GM18867 (cell line): ENCODE results near the gene HOXB13.

Experiments used
- ATAC-seq: cut with Tn5 transposase; IDR thresholded peaks from one replicate; pipeline ENCODE4 v1.9.1; 2021; ENCODE audit warnings: mild to moderate bottlenecking, moderate library complexity; ENCODE audit not compliant: unreplicated experiment

HOXB13 gene

DNA sequence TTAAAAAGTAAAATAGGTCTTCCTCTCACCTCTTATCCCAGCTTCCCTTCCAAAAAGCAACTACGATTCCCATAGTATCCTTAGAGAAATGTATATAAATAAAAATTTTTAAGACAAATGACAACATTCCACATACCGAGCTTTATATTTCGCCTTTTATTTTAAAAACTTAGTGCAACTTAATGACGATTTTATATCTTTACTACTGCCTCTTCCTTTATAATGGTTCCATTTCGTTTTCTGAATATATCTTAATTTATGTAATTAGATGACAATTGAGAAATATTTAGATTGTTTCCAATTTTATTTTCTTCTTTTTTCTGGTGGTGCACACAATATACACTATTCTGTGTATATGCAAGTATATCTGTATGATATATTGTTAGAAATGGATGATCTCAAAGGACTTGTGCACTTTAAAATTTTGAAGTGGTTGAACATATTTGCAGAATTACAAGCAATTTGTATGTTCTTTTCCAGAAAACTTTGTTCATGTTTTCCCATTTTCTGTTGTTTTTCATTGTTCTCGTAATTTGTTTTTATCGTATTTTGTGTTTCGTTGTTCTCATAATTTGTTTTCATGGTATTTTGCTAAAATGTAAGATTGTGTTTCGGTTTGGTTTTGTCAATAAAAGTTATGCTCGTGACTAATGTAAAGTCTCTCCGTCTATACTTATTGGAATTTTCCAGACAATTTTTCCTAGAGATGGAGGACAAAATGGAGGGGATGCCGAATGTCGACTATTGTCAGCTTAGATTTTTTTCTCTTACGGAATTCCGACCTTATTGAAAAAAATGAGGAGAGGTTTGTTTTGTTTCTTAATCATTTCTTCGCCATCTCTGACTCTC is 20.4 kb upstream of the HOXB13 start:
- ATAC-seq: no peak

DNA sequence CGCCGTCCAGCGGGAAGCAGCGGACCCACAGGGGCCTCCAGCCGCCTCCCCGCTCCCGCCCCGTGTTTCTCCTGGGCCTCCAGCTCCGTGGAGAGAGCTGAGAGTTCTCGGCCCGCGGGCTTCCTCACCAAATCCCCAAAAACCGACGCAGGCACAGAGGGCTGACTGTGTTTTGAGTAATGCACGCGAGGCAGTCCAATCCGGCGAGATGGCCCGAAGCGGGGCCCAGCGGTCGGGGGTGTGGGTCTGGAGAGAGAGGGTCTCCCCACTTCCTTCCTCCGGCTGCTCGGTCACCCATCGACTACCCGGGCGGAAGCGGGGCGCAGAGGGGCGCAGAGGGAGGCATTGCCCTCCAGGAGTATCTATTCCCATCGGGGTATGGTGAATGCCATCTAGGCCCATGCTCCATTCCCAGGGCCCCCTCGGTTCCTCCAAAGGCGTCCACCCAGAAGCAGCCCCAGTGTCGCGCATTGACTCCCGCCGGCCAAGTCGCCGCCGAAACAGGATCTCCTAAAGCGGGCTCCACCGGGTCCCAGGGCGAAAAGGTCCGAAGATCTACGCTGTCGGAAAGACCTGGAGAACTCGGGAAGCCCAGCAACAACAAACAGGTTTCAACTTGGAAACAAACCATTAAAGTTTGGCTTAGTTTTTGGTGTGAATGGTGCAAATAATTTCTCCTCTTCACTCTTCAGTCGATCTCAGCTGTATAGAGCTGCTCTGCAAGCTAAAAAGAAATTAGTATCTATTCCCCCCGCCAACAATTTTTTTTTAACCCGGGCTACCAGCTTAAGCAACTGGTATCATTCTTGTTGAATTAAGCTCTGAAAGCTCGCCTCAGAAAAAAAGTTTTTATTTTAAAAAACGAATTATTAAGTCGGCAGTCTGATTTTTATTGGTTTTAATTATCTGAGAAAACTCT is 19.2 kb upstream of the HOXB13 start:
- ATAC-seq: no peak

DNA sequence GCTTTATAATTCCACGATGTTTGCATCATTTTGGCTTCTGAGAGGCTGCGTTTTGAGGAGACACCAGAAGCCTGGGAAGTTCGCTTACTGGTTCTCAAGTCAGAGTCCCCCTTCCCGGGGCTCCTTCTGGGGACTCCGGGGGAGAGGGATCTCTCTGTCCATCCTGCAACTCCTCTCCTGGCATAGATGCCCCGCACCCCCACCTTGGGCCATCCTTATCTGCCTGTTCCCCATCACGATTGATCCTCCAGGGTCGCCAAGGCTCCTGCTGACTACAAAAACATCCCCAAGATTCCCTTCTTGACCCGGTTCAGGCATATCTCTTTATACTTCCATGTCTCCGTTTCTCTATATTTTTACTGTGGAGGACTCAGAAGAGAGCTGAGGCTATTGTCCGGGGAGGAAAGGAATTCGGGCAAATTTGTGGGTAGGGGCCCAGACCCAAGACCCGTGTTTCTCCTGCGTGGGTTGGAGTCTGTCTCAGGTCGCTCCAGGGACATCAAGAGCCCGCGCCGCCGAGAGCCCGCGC is 18.4 kb upstream of the HOXB13 start:
- no peak for ATAC-seq

DNA sequence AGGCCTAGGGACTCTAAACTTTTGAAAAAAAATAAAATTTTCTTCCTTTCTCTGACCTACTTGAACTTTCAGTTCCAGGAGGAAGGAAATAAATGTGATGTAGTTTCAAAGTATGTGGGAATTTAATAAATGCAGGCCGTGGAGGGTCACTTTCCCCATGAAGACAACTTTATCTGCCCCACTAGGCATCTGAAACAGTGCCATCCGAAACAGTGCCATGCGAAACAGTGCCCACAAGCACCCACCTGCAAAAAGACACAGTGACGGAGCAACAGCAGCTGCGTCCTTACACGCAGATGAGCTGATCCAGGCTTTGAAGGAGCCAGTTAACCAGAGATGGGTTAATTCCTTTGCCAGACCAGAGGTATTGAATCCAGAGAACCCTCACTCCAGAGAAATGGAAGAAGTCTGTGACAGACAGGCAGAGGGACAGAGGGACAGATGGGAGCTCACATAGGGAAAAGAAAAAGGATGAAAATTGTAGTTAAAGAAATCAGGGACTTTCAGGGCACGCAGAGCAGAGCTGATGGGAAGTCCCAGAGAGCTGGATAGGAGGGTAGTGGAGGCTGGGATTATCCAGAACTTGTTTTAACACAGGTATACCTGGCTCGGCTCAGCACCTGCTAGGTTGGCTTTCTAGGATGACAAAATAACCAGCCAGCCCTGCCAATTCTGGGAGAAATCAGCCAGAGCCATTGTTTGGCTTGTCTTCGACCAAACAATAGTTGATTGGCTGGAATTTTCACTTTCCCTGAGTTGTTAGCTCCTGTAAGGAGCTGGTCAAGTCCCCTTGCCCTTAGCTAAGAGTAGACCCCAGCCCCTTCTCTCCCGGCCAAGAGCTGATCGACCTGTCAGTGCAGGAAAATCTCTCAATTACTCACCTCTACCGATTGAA is 17.1 kb upstream of the HOXB13 start:
- ATAC-seq: no peak

DNA sequence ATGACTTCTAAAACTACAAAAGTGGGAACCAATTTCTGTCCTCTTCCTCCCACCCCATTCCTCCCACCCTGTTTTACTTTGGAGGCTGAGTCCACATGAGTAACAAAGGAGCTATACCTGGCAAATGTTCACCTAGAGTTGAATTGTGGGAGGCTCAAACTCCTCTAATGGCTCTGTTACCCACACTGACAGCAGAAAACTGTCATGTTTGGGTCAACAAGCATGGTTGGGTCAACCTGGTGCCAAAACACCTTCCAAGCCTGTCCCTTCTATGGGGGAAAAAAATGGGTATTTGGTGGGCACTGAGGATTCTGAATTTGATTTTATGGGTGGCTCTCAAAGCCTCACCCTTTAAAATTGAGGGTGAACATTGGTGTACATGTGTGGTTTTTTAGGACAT is 12.0 kb upstream of the HOXB13 start:
- no peak for ATAC-seq

DNA sequence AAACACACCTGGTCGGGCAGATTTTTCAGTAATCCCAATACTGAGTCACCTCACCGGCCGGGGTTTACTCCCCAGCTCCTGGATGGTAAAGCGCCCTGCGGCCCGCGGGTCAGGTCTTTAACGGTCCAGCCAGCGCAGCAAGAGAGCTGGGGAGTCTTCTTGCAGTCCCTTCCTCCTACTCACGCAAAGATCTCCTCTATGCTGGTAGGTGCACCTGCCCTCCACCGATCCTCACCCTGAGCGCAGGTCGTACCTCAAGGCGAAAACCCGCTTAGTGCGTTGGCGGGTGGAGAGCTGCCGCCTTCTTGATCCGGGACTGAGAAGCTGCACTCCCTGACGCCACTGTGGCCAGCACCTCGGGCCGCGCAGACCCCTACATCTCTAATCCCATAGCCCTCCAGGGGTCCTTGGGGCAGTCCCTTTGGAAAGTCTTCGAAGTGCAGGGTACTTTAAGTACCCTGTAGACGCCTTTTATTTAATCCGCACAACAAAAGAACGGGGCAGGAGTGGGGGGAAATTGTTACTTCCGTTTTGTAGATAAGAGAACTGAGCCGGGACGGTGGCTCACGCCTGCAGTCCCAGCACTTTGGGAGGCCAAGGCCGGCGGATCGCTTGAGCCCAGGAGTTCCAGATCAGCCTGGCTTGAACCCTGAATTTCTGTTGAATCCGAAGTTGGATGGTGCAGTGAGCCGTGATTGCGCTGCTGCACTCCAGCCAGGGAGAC is 10.4 kb upstream of the HOXB13 start:
- no peak for ATAC-seq

DNA sequence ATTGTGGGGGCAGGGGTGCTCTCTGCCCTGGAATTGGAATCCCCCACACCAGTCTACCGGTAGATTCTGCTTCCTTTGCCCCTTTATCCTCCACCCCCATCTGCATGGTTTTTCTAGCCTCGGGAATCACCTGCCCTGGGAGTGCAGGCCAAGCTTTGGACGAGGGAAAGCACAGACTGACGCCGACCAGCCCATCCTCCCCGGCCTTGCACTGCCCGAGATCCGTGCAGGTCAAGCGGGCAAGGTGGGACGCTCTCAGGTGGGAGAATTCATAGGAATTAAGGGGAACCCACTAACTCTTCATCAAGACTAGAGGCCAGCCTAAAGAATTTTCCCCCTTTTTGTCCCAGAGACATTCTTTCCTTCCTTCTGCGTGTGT is 9.9 kb upstream of the HOXB13 start:
- ATAC-seq: no peak

DNA sequence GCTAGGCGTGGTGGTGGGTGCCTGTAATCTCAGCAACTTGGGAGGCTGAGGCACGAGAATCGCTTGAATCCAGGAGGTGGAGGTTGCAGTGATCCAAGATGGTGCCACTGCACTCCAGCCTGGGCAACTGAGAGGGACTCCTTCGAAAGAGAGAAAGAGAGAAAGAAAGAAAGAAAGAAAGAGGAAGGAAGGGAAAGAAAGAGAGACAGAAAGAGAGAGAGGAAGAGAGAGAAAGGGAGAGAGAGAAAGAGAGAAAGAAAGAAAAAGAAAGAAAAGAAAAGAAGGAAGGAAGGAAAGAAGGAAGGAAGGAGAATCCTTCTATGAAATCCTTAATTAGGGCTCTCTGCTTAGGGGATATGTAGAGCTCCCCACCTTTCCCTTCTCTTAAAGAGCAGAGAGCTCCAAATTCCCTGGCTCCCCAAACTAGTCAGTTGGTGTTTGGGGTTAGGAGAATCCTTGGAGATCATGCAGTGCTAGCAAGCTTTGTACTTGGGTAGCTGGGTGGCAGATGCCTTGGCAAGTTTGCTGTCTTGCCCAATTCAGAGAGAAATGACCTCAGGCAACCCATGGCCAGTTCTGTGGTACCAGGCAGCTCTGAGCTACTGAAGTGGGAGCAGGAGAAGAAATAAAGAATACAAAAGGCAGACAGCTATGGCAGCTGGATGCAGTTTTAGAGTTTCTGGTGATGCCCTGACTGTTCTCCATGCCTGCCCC is 8.9 kb upstream of the HOXB13 start:
- ATAC-seq: no peak

DNA sequence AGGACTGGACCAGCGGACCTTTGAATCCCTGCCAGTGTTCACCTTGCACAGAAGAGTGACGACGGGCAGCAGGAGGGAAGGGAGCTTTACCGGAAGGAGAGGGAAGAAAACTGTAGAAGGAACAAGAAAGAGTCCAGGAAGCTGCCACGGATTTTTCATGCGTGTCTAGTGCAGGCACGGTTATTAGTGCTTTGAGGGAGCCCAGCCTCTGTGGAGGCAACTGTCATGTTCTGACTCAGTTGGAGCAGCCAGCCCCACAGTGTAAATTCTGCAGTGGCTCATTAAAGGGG is 6.5 kb upstream of the HOXB13 start:
- ATAC-seq: no peak

DNA sequence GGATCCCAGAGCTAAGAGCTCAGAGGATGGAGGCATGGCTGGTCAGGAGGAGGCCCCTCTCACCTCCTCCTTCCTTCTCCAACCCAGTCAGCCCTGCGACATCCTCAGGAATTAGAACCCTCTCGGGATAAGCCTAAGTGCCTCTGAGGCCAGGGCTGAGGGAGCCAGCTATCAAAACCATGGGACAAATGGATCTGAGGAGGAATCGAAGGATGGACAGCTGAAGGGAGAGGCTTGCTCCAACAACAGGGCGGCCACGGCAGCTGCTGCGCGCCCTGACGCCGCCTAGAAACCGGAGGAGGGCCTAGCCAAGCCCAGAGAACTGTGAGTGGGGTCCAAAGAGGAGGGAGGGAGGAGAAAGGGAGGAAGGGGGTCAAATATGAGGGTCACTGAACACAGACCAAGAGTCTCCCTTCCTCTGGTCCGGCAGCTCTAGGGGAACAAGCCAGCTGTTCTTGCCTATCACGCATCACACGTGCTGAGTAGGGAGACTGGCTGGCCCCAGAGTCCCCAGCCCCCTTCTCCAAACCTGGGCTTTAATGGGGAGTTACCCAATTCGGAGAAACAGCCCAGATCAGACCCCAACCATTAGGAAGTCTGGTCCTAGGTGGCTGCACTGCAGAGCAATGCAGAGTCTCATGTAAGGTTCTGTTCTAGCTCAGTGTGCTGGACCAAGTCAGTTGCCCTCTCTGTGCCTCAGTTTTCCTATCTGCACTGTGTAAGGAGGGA is 5.9 kb upstream of the HOXB13 start:
- no peak for ATAC-seq

DNA sequence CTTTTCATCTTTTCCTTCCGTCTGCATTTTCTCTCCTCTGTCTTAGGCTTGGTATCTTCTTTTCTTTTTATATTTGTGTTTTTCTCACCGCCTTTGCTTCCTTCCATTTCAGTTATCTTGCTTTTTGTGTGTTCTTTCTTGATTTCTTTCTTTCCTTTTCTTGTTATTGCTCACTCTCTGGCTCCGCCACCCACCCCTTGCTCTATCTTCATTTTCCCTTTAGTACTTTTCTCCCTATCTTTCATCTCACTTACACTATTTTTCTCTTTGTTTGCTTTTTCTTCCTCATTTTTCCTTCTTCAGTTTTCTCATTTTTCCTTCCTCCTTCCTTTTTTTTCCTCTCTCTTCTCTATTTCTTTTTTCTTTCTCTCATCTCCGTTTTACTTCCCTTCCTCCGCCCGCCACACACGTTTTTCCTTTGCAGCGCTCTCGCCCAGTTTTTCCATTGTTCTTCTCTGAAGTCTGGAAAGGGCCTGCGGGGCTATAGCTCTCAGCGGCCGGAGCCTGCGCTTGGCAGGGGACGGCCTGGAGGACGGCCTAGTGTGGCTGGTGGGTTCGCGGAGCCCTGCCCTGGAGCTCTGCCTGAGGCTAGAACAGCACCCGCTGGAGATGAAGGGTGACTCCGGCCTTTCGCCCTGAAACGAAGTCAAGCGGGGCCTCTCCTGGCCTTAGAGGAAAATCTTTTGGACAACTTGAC is 5.2 kb upstream of the HOXB13 start:
- ATAC-seq: no peak

DNA sequence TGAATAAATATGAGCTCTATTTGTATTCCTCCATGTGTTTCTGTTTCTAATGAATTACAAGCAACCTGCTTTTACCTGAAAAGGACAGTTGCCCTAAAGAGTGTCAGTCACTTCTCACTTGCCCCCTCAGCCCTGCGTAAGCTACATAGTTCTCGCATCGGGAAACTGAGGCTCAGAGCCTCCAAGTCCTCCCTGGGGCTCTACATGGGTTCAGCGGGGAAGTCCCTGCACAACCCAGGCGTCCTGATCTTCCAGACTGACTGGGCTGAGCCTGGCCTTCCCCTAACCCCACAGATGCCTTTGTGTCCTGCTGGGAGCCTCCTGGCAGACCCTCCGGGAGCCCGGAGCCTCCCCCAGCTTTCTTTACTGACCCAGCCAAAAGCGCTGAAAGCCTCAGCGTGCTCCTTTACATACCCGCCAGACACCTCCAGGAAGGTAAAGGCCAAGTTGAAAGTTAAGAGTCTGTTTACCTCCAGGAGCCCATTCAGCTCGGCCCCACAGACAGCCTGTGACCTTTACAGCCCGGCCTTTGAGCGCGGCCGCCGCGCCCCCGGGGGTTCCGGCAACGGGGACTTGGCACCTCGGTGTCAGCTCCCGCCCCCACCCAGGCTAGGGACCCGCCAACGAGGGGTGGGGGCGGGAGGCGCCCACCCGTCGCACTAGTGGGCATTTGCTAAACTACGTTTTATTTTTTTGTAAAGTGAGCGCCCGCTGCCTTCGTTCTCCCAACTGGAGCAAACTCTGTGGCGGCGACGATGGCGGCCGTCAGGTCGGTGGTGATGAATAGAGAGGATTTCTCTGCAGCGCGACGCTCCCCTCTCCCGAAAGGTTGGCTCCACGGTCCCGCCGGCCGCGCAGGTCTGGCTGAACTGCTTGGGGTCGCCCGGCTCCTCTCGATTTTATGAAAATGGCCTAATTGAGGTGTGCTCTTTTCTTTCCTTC is 4.4 kb upstream of the HOXB13 start:
- ATAC-seq: no peak

DNA sequence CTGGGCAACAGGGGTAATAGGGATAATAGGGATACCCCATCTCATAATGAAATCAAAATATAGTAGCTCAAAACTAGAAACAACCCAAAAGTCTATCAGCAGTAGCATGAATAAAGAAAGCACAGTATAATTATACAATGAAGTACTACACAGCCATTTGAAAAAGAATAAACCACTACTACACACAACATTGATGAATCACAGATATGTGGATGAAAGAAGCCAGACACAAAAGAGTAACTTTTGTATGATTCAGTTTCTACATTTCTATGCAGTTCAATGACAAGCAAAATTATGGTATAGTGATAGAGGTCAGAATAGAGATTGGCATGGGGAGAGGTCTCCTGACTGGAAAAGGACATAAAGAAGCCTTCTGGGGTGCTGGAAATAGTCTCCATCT is 2.8 kb upstream of the HOXB13 start:
- ATAC-seq: no peak

DNA sequence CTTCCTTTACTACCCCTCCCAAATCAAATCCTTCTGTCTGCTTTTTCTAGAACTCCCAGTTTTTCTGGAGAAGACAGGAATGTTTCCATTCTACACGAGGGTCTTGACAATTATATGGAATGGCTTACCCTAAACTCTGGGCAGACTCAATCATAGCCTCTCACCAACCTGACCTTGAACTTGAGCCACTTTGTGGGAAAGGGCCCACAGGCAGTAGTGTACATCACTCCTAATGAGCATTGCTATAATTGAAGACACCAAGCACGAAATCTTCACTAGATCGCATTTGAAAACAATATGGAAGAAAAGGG is 1.6 kb upstream of the HOXB13 start:
- no peak for ATAC-seq

DNA sequence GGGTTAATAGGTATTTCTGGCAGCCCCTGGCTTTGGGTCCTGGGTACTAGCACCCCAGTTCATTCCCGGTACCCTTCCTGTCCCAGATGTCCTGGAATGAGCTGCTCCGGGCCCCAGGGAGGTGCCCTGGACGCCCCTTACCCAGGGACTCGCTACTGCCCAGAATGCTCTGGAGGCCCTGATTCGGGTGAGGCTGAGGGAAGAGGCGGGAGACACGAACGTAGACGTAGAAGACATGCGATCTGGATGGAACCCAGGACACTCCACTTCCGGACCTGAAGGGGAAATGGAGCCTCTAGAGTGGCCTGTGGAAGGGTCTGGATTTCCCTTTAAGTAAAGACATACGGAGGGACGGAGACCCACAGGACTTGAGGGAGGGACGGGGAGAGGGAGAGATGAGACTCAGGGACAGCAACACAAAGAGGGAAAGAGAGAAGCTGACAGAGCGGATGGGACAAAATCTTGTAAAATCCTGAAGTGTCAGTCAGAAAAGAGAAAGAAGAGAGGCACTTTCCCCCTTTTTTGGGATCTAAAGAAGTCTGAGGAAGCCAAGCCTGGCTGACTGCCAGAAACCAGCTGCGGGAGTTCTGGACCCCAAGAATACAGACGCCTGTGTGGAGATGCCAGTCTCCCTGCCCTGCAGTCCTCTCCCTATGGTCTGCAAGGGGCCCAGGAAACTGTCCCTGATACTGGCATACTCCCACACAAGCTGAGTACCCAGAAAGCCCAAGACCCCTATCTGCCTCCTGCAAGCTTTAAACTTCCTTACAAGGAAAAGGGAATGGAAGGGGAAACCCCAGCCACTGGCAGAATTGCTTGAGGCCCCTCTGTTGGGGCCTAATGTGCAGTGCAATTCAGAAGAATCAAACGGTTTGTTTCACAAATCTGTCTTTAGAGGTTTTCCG is 1.0 kb upstream of the HOXB13 start:
- ATAC-seq: no peak

DNA sequence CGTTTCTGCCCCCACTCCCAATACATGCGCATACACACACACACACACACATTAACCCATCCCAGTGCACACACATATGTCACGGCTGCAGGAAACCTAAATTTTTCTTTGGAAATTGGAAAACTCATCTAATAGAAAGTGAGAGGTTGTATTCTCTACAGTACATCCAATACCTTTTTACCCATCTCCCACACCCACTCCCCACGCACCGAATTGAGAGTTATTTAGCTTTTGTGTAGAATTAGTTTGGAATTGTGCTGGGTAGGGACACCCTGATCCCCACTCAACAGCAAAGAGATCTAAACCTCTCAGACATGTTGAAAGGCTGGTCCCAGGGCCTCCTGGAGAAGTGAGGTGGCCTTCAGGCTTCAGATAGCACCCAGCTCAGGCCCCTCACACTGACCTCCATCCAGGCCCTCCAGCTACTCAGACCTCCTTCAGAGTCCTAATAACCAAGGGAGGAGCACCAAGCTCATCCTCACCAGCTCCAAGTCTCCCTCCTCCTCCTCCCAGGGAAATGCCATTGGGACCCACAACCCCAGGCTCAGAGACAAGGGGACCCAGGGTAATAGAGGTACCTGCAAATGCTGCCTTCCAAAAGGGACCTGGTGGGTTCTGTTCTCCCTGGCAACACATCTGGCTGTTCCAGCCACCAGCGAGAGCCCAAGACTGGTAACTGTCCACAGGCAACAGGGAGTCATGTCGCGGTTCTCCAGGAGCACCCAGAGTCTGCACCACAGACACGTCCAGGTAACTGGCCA is 955 bp downstream of the HOXB13 start:
- no peak for ATAC-seq
